Panc1 (cell line): ENCODE data around the gene CCN6.

Experiments used
- CTCF ChIP-seq: fragments of 450-650 bp; IDR thresholded peaks from 2 replicates; pipeline ENCODE4 v1.5.1; 2017; ENCODE audit warnings: mild to moderate bottlenecking
- POLR2AphosphoS5 ChIP-seq: IDR thresholded peaks from 2 replicates; pipeline ENCODE4 v1.6.1; 2012; ENCODE audit warnings: mild to moderate bottlenecking, low read depth, low read length, moderate library complexity
- SIN3A ChIP-seq: IDR thresholded peaks from 2 replicates; pipeline ENCODE4 v1.6.1; 2012; ENCODE audit warnings: low read depth, mild to moderate bottlenecking, low read length, moderate library complexity, borderline replicate concordance; ENCODE audit not compliant: insufficient read depth
- TCF7L2 ChIP-seq: IDR thresholded peaks from 2 replicates; pipeline ENCODE4 v1.6.1; 2011; ENCODE audit warnings: mild to moderate bottlenecking, low read depth, low read length, inconsistent platforms

GRCh38 chr6:112036088-112036637 lies 17.7 kb upstream of the CCN6 start:
- no peak for TF ChIP-seq CTCF
- TF ChIP-seq POLR2AphosphoS5: no peak
- no peak for TF ChIP-seq SIN3A
- no peak for TF ChIP-seq TCF7L2
